ENCODE data around the gene NFAM1. TPM values are rescaled to one million over a fixed set of nuclear protein-coding genes. Genes with fewer than 3 reads are reported as not detected.
A peak's percentile ranks its signal among the peaks of the same experiment; 100 is the strongest.

NFAM1 gene, protein sequence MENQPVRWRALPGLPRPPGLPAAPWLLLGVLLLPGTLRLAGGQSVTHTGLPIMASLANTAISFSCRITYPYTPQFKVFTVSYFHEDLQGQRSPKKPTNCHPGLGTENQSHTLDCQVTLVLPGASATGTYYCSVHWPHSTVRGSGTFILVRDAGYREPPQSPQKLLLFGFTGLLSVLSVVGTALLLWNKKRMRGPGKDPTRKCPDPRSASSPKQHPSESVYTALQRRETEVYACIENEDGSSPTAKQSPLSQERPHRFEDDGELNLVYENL
- total RNA-seq (1 to 10 TPM in 1 of 2 donors, under 1 TPM in 1; 0.71 to 1.2 TPM), polyA plus RNA-seq (ENCODE audit: insufficient read depth, low read depth, low replicate concordance) (2.8 TPM)
- long read RNA-seq, donor 1, result 0 reads
- long read RNA-seq, donor 2, result 0 reads

GRCh38 chr22:42432020-42432596 is at the start of gene NFAM1:
Gene NFAM1 (minus strand): TSS chr22:42432403. CDS start chr22:42432357, 46 bp downstream.
- peaks cover 15% of the 10 kb centered on the region for H3K4me1 ChIP-seq
- H3K27me3 ChIP-seq, result no peaks in the 10 kb centered on the region
- no peak for TF ChIP-seq POLR2A (IDR thresholded peaks at IDR 0.05)
- TF ChIP-seq, protein P1, sequence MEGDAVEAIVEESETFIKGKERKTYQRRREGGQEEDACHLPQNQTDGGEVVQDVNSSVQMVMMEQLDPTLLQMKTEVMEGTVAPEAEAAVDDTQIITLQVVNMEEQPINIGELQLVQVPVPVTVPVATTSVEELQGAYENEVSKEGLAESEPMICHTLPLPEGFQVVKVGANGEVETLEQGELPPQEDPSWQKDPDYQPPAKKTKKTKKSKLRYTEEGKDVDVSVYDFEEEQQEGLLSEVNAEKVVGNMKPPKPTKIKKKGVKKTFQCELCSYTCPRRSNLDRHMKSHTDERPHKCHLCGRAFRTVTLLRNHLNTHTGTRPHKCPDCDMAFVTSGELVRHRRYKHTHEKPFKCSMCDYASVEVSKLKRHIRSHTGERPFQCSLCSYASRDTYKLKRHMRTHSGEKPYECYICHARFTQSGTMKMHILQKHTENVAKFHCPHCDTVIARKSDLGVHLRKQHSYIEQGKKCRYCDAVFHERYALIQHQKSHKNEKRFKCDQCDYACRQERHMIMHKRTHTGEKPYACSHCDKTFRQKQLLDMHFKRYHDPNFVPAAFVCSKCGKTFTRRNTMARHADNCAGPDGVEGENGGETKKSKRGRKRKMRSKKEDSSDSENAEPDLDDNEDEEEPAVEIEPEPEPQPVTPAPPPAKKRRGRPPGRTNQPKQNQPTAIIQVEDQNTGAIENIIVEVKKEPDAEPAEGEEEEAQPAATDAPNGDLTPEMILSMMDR (IDR thresholded peaks at IDR 0.05), result no peak
- no peaks in the 10 kb centered on the region for H3K9me3 ChIP-seq
- no peak within 1 kb of the TSS for H3K27ac ChIP-seq
- intact Hi-C loops (cut with DNase I; ENCODE audit: low total_unique reads), result no loop called here
- WGBS, 2 donors, result 53 to 75% methylated on average over 23 to 24 of the region's 24 CpGs
- H3K4me3 ChIP-seq, result peak within 1 kb of the TSS in 1 of 2 donors; percentile 6
- DNase-seq, result no peak
- H3K36me3 ChIP-seq (ENCODE audit: low read depth, missing control alignments), result no peaks in the 10 kb centered on the region

DNA sequence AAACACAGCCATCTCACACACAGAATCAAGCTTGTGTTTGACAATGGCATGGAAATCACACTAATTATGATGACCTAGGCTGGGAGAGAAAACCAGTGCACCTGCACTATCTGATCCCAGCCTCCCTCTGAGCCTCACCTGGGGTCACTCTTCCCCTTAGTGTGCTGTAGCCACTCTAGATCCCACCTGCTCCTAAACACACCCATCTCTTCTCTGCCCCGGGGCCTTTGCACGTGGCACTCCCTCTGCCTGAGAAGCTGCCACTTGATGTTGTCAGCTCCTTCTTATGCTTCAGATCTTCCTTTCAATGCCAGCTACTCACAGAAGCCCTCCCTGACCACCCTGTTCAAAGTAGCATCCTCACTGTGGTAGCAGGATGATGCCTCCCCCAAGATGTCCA is 42.9 kb upstream of the NFAM1 start:
- no peaks in the 10 kb centered on the region for H3K27me3 ChIP-seq
- H3K27ac ChIP-seq, result no peak overlapping the region
- intact Hi-C loops (cut with DNase I; ENCODE audit: low total_unique reads), result no loop called here
- no peaks in the 10 kb centered on the region for H3K36me3 ChIP-seq (ENCODE audit: low read depth, missing control alignments)
- no peaks in the 10 kb centered on the region for H3K9me3 ChIP-seq
- no peaks in the 10 kb centered on the region for H3K4me1 ChIP-seq
- DNase-seq, result no peak
- WGBS, 2 donors, result 97 to 100% methylated on average over 2 of the region's 2 CpGs
- H3K4me3 ChIP-seq, result no peak overlapping the region
- TF ChIP-seq, protein P1 (IDR thresholded peaks at IDR 0.05), result no peak
- no peak for TF ChIP-seq POLR2A (IDR thresholded peaks at IDR 0.05)

DNA sequence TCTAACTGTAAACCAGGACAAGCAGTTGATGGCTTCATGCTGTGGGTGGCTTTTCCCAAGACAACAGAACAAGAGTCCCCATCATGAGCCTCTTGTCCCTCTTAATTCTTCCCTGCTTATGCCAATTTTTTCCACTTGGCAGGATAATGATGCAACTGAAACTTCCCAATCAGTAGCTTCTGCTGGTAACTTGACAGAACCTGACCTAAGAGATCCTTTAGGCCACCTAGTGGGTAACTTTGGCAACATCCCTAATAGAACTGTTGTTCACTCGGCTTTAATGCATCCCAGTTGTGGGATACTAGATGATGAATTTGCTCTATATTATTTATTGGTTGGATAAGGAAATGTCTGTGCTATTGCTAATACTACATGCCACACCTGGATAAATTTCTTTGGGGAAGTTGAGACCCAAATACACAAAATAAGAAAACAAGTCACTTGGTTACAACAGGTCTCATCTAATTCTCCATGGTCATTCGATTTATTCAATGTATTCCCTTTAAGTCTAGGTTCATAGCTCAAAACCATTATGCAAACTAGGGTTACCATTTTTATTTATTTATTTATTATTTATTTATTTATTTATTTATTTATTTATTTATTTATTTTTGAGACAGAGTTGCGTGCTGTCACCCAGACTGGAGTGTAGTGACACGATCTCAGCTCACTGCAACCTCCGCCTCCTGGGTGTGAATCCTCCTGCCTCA is 41.4 kb upstream of the NFAM1 start:
- intact Hi-C loops (cut with DNase I; ENCODE audit: low total_unique reads), result no loop called here
- DNase-seq, result peak; percentile 19
- Histone ChIP-seq H3K9me3 (no peaks in the 10 kb centered on the region), H3K4me1 (no peaks in the 10 kb centered on the region), H3K27ac (no peak overlapping the region), H3K27me3 (no peaks in the 10 kb centered on the region), H3K4me3 (no peak overlapping the region), H3K36me3 (ENCODE audit: low read depth, missing control alignments) (no peaks in the 10 kb centered on the region)
- TF ChIP-seq POLR2A (IDR thresholded peaks at IDR 0.05), result no peak
- TF ChIP-seq, protein P1 (IDR thresholded peaks at IDR 0.05), result peak; percentile 37 to 59 (median 42)
- 81 to 85% methylated on average over 5 of the region's 5 CpGs for WGBS, 2 donors

DNA sequence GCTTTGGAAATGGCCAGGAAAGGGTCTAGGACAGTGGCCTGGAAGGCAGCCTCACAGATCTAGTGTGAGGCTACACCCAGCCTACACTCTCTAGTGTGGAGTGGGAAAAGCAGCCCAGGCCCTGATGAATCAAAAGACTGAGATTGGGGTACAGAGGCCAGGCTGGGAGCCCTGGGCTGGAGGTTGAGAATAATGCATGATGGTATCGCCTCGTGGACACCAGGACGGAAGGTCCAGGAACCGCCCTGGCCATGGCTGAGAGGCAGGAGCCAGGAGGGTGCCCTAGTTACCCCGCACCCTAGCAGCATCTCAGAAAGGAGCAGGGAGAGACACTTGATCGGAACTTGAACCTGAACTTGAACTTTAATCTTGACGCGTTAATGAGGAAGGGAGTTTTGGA is 40.5 kb upstream of the NFAM1 start:
- H3K4me3 ChIP-seq, result no peak overlapping the region
- DNase-seq, result no peak
- no peaks in the 10 kb centered on the region for H3K27me3 ChIP-seq
- no peaks in the 10 kb centered on the region for H3K4me1 ChIP-seq
- no peak for TF ChIP-seq POLR2A (IDR thresholded peaks at IDR 0.05)
- intact Hi-C loops (cut with DNase I; ENCODE audit: low total_unique reads), result no loop called here
- no peaks in the 10 kb centered on the region for H3K36me3 ChIP-seq (ENCODE audit: low read depth, missing control alignments)
- H3K27ac ChIP-seq, result no peak overlapping the region
- WGBS, 2 donors, result 84% methylated on average over 8 of the region's 8 CpGs
- no peaks in the 10 kb centered on the region for H3K9me3 ChIP-seq

DNA sequence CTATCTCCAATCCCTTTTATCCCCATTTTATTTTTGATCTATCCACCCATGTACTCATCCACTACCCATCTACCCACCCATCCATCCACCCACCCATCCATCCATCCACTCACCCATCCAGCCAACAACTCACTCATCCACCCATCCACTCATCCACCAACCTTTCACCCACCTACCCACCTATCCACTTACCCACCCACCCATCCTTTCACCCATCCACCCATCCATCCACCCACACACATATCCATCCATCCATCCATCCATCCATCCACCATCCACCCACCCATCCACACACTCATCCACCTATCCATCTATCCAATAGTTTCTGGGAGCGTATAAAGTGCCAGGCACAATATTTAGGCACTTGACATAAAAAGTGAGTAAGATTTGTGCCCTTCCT is 39.2 kb upstream of the NFAM1 start:
- Histone ChIP-seq H3K27ac (no peak overlapping the region), H3K27me3 (no peaks in the 10 kb centered on the region), H3K36me3 (ENCODE audit: low read depth, missing control alignments) (no peaks in the 10 kb centered on the region), H3K4me1 (no peaks in the 10 kb centered on the region), H3K9me3 (no peaks in the 10 kb centered on the region), H3K4me3 (no peak overlapping the region)
- TF ChIP-seq, protein P1 (IDR thresholded peaks at IDR 0.05), result no peak
- TF ChIP-seq POLR2A (IDR thresholded peaks at IDR 0.05), result no peak
- WGBS, 2 donors, result 81 to 96% methylated on average over 1 of the region's 1 CpG
- intact Hi-C loops (cut with DNase I; ENCODE audit: low total_unique reads), result no loop called here
- DNase-seq, result no peak
